Endothelial cell of umbilical vein (primary cell): ENCODE results near the gene SIX5. TPM values are rescaled to one million over a fixed set of nuclear protein-coding genes. Genes with fewer than 3 reads are reported as not detected.
A peak's percentile ranks its signal among the peaks of the same experiment; 100 is the strongest.

Source experiments
- Bru-seq: library from RNA; stranded (reverse); fragments of 400-500 nt; gene quantifications from one replicate; lab custom pipeline; 2021; lab: Mats Ljungman, UMichigan
- BruChase-seq, 2 experiments: library from RNA; stranded (reverse); fragments of 400-500 nt; gene quantifications; one replicate each; lab custom pipeline; 2021; lab: Mats Ljungman, UMichigan
- BruUV-seq: library from RNA; stranded (reverse); fragments of 400-500 nt; replicated peaks from 2 replicates; lab custom pipeline; 2021; lab: Mats Ljungman, UMichigan
- CTCF ChIA-PET: fragments of 300-600, 350-600 bp; sonication (Branson Sonifier 250); formaldehyde crosslinking; loops from one replicate; lab custom pipeline; 2021; ENCODE audit warnings: antibody characterized with exemption, inconsistent platforms; lab: Charles Lee
- POLR2A ChIA-PET: fragments of 300-600, 350-600 bp; sonication (Branson Sonifier 250); formaldehyde crosslinking; loops from one replicate; lab custom pipeline; 2021; ENCODE audit warnings: antibody characterized with exemption, inconsistent platforms; lab: Charles Lee
- DNase-seq: peaks from one replicate; pipeline ENCODE4 v3.0.0-alpha.2; 2011; ENCODE audit warnings: low read depth, low spot score
- FAIRE-seq: peaks from 2 replicates; lab custom pipeline; 2011; peaks lifted over from hg19 to GRCh38; lab: Jason Lieb, UNC
- H2AFZ ChIP-seq: 2 replicates; pipeline ENCODE4 v1.6.0; 2012; ENCODE audit warnings: low read depth, low read length, control low read depth, inconsistent platforms
- H3K27ac ChIP-seq: 2 replicates; pipeline ENCODE4 v1.5.1; 2011; ENCODE audit warnings: low read depth, mild to moderate bottlenecking, control low read depth, low read length, moderate library complexity; ENCODE audit not compliant: insufficient read depth
- H3K27me3 ChIP-seq, 2 experiments: 2 replicates each; pipeline versions ENCODE4 v1.6.0 to v1.6.1; 2011; ENCODE audit warnings: low read length in 2 of 2, mixed read lengths in 1 of 2; ENCODE audit not compliant: control insufficient read depth in 2 of 2, insufficient read depth in 2 of 2
- H3K36me3 ChIP-seq, 2 experiments: 2 replicates in 1 of 2; 3 replicates in 1 of 2; pipeline ENCODE4 v1.5.1; 2011; ENCODE audit warnings: low read length in 2 of 2, mild to moderate bottlenecking in 1 of 2, moderate library complexity in 1 of 2; ENCODE audit not compliant: control insufficient read depth in 2 of 2, insufficient read depth in 2 of 2; ENCODE audit errors: extremely low read depth in 1 of 2
- H3K4me1 ChIP-seq: 3 replicates; pipeline ENCODE4 v1.5.1; 2011; ENCODE audit warnings: mild to moderate bottlenecking, low read length; ENCODE audit not compliant: control insufficient read depth, insufficient read depth; ENCODE audit errors: extremely low read depth
- H3K4me2 ChIP-seq: 2 replicates; pipeline ENCODE4 v1.6.1; 2011; ENCODE audit warnings: low read length, control low read depth, mixed read lengths; ENCODE audit not compliant: insufficient read depth
- H3K4me3 ChIP-seq, 3 experiments: fragments of 200-600 bp in 1 of 3; sonication (generic), shearing (Covaris generic) in 1 of 3; replicated peaks in 1 of 3; 2 replicates each; pipeline ENCODE4 v1.5.1; 2011 to 2016; ENCODE audit warnings: control low read depth in 3 of 3, low read length in 3 of 3, mild to moderate bottlenecking in 2 of 3, inconsistent platforms in 1 of 3, low read depth in 1 of 3, moderate library complexity in 1 of 3; ENCODE audit not compliant: insufficient read depth in 1 of 3
- H3K79me2 ChIP-seq: 2 replicates; pipeline ENCODE4 v1.6.0; 2012; ENCODE audit warnings: low read length, inconsistent platforms; ENCODE audit not compliant: control insufficient read depth, insufficient read depth
- H3K9ac ChIP-seq: replicated peaks from 2 replicates; pipeline ENCODE3; 2011; ENCODE audit warnings: low read length, control low read depth; ENCODE audit not compliant: insufficient read depth; ENCODE audit errors: extremely low read depth
- H3K9me1 ChIP-seq: replicated peaks from 3 replicates; pipeline ENCODE4 v1.6.0; 2011; ENCODE audit warnings: mild to moderate bottlenecking, low read length; ENCODE audit not compliant: control insufficient read depth, insufficient read depth; ENCODE audit errors: extremely low read depth
- H3K9me3 ChIP-seq: replicated peaks from 2 replicates; pipeline ENCODE4 v1.5.1; 2012; ENCODE audit warnings: low read length, inconsistent platforms; ENCODE audit not compliant: control insufficient read depth, insufficient read depth
- H4K20me1 ChIP-seq: replicated peaks from 2 replicates; pipeline ENCODE3; 2011; ENCODE audit warnings: mild to moderate bottlenecking, low read length; ENCODE audit not compliant: control insufficient read depth, insufficient read depth; ENCODE audit errors: extremely low read depth
- FOS ChIP-seq: IDR thresholded peaks from 2 replicates; pipeline ENCODE4 v1.6.1; 2011; ENCODE audit warnings: mild to moderate bottlenecking, low read length, moderate library complexity, borderline replicate concordance; ENCODE audit not compliant: insufficient read depth
- GATA2 ChIP-seq: IDR thresholded peaks from 2 replicates; pipeline ENCODE4 v1.7.0; 2011; ENCODE audit warnings: low read depth, mild to moderate bottlenecking, moderate library complexity, mixed read lengths, low read length; ENCODE audit not compliant: insufficient read length, insufficient read depth
- MAX ChIP-seq: IDR thresholded peaks from 2 replicates; pipeline ENCODE4 v1.6.1; 2011; ENCODE audit not compliant: insufficient read depth, insufficient read length
- POLR2A ChIP-seq: IDR thresholded peaks from 2 replicates; pipeline ENCODE4 v1.6.1; 2012; ENCODE audit warnings: low read depth, mild to moderate bottlenecking, control low read depth, low read length
- POLR2AphosphoS5 ChIP-seq: IDR thresholded peaks from 2 replicates; pipeline ENCODE4 v1.6.1; 2012; ENCODE audit warnings: low read depth, mild to moderate bottlenecking, control low read depth, low read length, moderate library complexity; ENCODE audit not compliant: insufficient read depth
- dilution Hi-C: fragments of 300-500 bp; cut with MboI; formaldehyde crosslinking; loops from one replicate; pipeline ENCODE4 v1.15.0; 2019; ENCODE audit warnings: low sequenced_read_pairs; ENCODE audit not compliant: extremely low pct_ligation_motif_present
- intact Hi-C: fragments of 100-400 bp; cut with micrococcal nuclease; formaldehyde crosslinking; loops from one replicate; pipeline ENCODE4 v1.10.0; 2022
- long read RNA-seq: library from polyadenylated mRNA; stranded (forward); transcript quantifications from one replicate; pipeline ENCODE4 v2.0.0, GENCODE V29; 2021
- polyA minus RNA-seq, 3 experiments: library from RNA; depleted of rRNA, polyadenylated mRNA; stranded (reverse); fragments of >200 nt; gene quantifications; 1 replicate in 1 of 3; 2 replicates in 2 of 3; pipeline ENCODE4 v1.2.3, GENCODE V29; 2011
- polyA plus RNA-seq, 4 experiments: library from polyadenylated mRNA; depleted of rRNA in 3 of 4; stranded (reverse) in 3 of 4; unstranded in 1 of 4; fragments of >200 nt; gene quantifications; 2 replicates each; pipeline versions ENCODE4 v1.2.1 to v1.2.3, GENCODE V29; 2011 to 2012; ENCODE audit warnings: missing spikeins in 1 of 4
- total RNA-seq: library from RNA; stranded (reverse); gene quantifications from 2 replicates; pipeline ENCODE4 v1.2.3, GENCODE V29; 2021
- TF ChIP-seq, protein P1 (sequence below), 2 donors: IDR thresholded peaks; 1 replicate in 1 of 2; 2 replicates in 1 of 2; pipeline ENCODE4 v1.5.1; 2011; ENCODE audit warnings: low read length in 2 of 2, mild to moderate bottlenecking in 2 of 2, moderate library complexity in 2 of 2, control low read depth in 1 of 2, inconsistent platforms in 1 of 2, low read depth in 1 of 2; ENCODE audit not compliant: insufficient read depth in 1 of 2; ENCODE audit errors: extremely low read depth in 1 of 2

SIX5 gene
- total RNA-seq = 15.2 and 16.7 TPM in 2 replicates
- 13.1 and 15.3 TPM in 2 replicates for polyA plus RNA-seq
- polyA plus RNA-seq (2011; cell fraction: cytosol; rRNA removed) = 7.2 and 10.7 TPM in 2 replicates
- polyA plus RNA-seq (2011; cell fraction: nucleus; rRNA removed) = 13.6 and 19.0 TPM in 2 replicates
- polyA plus RNA-seq (2012) = 3.9 and 7.4 TPM in 2 replicates
- 3.8 TPM in 2 replicates for polyA minus RNA-seq
- polyA minus RNA-seq (2011; cell fraction: cytosol; rRNA and poly(A)+ RNA removed) = 11.5 TPM
- polyA minus RNA-seq (2011; cell fraction: nucleus; rRNA and poly(A)+ RNA removed) = 3.2 and 8.1 TPM in 2 replicates
- percentile 35 among the genes with signal in this experiment for Bru-seq, nascent RNA
- percentile 47 among the genes with signal in this experiment for BruChase-seq, experiment 1, labeled RNA remaining after a 6-hour chase
- percentile 49 among the genes with signal in this experiment for BruChase-seq, experiment 2, labeled RNA remaining after a 2-hour chase
- long read RNA-seq, transcript SIX5-202 (2 exons, 1,809 nt) = major isoform, 7 of 23 reads
- long read RNA-seq, partial matches to known transcripts = 7 of 23 reads
- long read RNA-seq, other reads (novel, unspliced or antisense) = 6 of 23 reads

GRCh38 chr19:45768984-45769782, at the start of gene SIX5:
Gene SIX5, minus strand, starts transcription at chr19:45769252. Its CDS starts 408 bp downstream, at chr19:45768844.
- intact Hi-C loops = loop anchor here (1.0 kb wide), 3 partner anchors 38 to 52 kb away; no protein-coding TSS in a partner anchor
- Histone ChIP-seq H3K27ac (peak within 1 kb of the TSS; percentile 71), H4K20me1 (no peaks in the 10 kb centered on the region), H3K9ac (peak within 1 kb of the TSS; percentile 77), H3K9me1 (no peaks in the 10 kb centered on the region), H3K27me3 (no peaks in the 10 kb centered on the region), H3K4me2 (peak within 1 kb of the TSS; percentile 90), H3K4me1 (peaks cover 14% of the 10 kb centered on the region), H3K79me2 (peaks cover 2% of the 10 kb centered on the region), H3K4me3 (peak within 1 kb of the TSS; percentile 81 to 92 (median 82)), H2AFZ (peak within 1 kb of the TSS; percentile 66), H3K36me3 (peaks cover 0 to 3% of the 10 kb centered on the region in 2 experiments), H3K9me3 (no peaks in the 10 kb centered on the region)
- dilution Hi-C loops = no loop called here
- ChIA-PET CTCF (interaction anchor here (0.6 to 6.7 kb wide), 24 partner anchors 9 to 300 kb away, joined by 3 to 125 read pairs (median 6); partner anchors contain the start of genes DMPK, DMWD, FBXO46 and QPCTL), POLR2A (interaction anchor here (0.5 to 2.4 kb wide), 11 partner anchors 10 to 651 kb away, joined by 3 to 24 read pairs (median 6); partner anchors contain the start of genes DMWD, FBXO46, QPCTL and SYMPK)
- BruUV-seq = no TSS peak
- peak; percentile 100 for DNase-seq
- TF ChIP-seq POLR2A = peak; percentile 77
- no peak for TF ChIP-seq FOS
- peak; percentile 15 for TF ChIP-seq MAX
- TF ChIP-seq POLR2AphosphoS5 = peak; percentile 82
- TF ChIP-seq, protein P1, sequence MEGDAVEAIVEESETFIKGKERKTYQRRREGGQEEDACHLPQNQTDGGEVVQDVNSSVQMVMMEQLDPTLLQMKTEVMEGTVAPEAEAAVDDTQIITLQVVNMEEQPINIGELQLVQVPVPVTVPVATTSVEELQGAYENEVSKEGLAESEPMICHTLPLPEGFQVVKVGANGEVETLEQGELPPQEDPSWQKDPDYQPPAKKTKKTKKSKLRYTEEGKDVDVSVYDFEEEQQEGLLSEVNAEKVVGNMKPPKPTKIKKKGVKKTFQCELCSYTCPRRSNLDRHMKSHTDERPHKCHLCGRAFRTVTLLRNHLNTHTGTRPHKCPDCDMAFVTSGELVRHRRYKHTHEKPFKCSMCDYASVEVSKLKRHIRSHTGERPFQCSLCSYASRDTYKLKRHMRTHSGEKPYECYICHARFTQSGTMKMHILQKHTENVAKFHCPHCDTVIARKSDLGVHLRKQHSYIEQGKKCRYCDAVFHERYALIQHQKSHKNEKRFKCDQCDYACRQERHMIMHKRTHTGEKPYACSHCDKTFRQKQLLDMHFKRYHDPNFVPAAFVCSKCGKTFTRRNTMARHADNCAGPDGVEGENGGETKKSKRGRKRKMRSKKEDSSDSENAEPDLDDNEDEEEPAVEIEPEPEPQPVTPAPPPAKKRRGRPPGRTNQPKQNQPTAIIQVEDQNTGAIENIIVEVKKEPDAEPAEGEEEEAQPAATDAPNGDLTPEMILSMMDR (IDR thresholded peaks at IDR 0.05; ENCODE audit: extremely low read depth in 1 of 2, insufficient read depth in 1 of 2, low read depth in 1 of 2, low read length in 2 of 2) = no peak
- TF ChIP-seq GATA2 = no peak
- FAIRE-seq = no peak
